Sigmoid colon (tissue), 4 donors: ENCODE results near the gene CEMIP.

Experiments
- CTCF ChIP-seq, 4 experiments: fragments of 450-650 bp in 3 of 4; fragments of 200-600 bp in 1 of 4; IDR thresholded peaks; one replicate each; pipeline ENCODE4 v1.5.1; 2016 to 2019; ENCODE audit warnings: antibody characterized with exemption in 4 of 4, mild to moderate bottlenecking in 3 of 4, moderate library complexity in 2 of 4
- EP300 ChIP-seq, 4 donors: sonication (generic); formaldehyde crosslinking; IDR thresholded peaks; one replicate each; pipeline ENCODE4 v1.6.1; 2017; ENCODE audit warnings: antibody characterized with exemption in 4 of 4
- POLR2A ChIP-seq, 2 donors: fragments of 450-650 bp; IDR thresholded peaks; one replicate each; pipeline ENCODE4 v1.6.1; 2016; ENCODE audit warnings: antibody characterized with exemption in 2 of 2, mild to moderate bottlenecking in 2 of 2, moderate library complexity in 2 of 2

GRCh38 chr15:80830677-80831076 lies 51.5 kb downstream of the CEMIP start:
- TF ChIP-seq CTCF (IDR thresholded peaks at IDR 0.05) (no peak), POLR2A (IDR thresholded peaks at IDR 0.05) (no peak), EP300 (IDR thresholded peaks at IDR 0.05) (no peak)
